Lower leg skin (tissue), 3 donors: Measurements from ENCODE around the gene ASPN.

Experiments used
- POLR2A ChIP-seq, 2 donors: fragments of 450-650 bp; IDR thresholded peaks; one replicate each; pipeline ENCODE4 v1.6.1; 2016 to 2017; ENCODE audit warnings: antibody characterized with exemption in 2 of 2, mild to moderate bottlenecking in 1 of 2, moderate library complexity in 1 of 2
- TF ChIP-seq, protein P1 (sequence below), 3 donors: fragments of 450-650 bp; IDR thresholded peaks; one replicate each; pipeline ENCODE4 v1.5.1; 2016; ENCODE audit warnings: antibody characterized with exemption in 3 of 3, mild to moderate bottlenecking in 3 of 3, moderate library complexity in 2 of 3

DNA sequence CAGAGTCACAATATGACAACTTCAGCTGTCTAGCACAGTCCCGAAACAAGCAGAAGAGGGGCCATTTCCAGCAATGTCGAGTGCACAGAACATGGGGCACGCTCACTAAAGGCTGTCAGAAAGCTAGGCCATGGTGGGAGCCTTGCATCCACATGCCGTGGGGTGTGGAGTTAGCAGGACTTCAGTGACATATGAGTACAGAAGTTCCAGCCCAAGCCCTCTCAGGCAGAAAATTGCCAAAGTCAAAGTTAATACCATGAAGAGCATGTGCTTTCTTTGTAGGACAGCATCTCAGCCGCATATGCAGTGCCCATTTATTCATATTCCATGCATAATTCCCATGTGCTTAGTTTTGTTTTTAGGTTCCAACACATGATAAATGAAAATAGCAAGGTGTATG lies 26.7 kb upstream of the ASPN start:
- no peak for TF ChIP-seq POLR2A (IDR thresholded peaks at IDR 0.05)
- TF ChIP-seq, protein P1, sequence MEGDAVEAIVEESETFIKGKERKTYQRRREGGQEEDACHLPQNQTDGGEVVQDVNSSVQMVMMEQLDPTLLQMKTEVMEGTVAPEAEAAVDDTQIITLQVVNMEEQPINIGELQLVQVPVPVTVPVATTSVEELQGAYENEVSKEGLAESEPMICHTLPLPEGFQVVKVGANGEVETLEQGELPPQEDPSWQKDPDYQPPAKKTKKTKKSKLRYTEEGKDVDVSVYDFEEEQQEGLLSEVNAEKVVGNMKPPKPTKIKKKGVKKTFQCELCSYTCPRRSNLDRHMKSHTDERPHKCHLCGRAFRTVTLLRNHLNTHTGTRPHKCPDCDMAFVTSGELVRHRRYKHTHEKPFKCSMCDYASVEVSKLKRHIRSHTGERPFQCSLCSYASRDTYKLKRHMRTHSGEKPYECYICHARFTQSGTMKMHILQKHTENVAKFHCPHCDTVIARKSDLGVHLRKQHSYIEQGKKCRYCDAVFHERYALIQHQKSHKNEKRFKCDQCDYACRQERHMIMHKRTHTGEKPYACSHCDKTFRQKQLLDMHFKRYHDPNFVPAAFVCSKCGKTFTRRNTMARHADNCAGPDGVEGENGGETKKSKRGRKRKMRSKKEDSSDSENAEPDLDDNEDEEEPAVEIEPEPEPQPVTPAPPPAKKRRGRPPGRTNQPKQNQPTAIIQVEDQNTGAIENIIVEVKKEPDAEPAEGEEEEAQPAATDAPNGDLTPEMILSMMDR (IDR thresholded peaks at IDR 0.05) = no peak
